CD4-positive, alpha-beta T cell (primary cell): ENCODE results near the gene CTNNA2. TPM values are rescaled to one million over a fixed set of nuclear protein-coding genes. Genes with fewer than 3 reads are reported as not detected.

Source experiments
- ATAC-seq: fragments of 200-7000 bp; cut with Tn5 transposase; one replicate; pipeline ENCODE4 v1.10.0; 2022; ENCODE audit warnings: mild to moderate bottlenecking; ENCODE audit not compliant: poor library complexity
- CTCF ChIA-PET: fragments of 350-600 bp; sonication (Branson Sonifier 250); formaldehyde crosslinking; loops from one replicate; lab custom pipeline; 2021; ENCODE audit warnings: antibody characterized with exemption, inconsistent platforms; lab: Charles Lee
- POLR2A ChIA-PET: fragments of 350-600 bp; sonication (Branson Sonifier 250); formaldehyde crosslinking; loops from one replicate; lab custom pipeline; 2021; ENCODE audit warnings: antibody characterized with exemption, inconsistent platforms; lab: Charles Lee
- DNase-seq, 14 experiments: peaks; one replicate each; pipeline ENCODE4 v3.0.0-alpha.2; 2013 to 2020; ENCODE audit warnings: mixed read lengths in 2 of 14
- H3K27ac ChIP-seq, 2 donors: one replicate each; pipeline versions ENCODE4 v1.5.1 to v1.7.0; 2013; ENCODE audit warnings: low read length in 2 of 2, low read depth in 1 of 2, mild to moderate bottlenecking in 1 of 2
- H3K27me3 ChIP-seq, 2 experiments: 1 replicate in 1 of 2; 2 replicates in 1 of 2; pipeline versions ENCODE4 v1.6.1 to v1.7.0; 2013; ENCODE audit warnings: low read length in 2 of 2, control low read depth in 1 of 2, mild to moderate bottlenecking in 1 of 2, moderate library complexity in 1 of 2; ENCODE audit not compliant: insufficient read depth in 2 of 2, control insufficient read depth in 1 of 2
- H3K36me3 ChIP-seq: one replicate; pipeline ENCODE4 v1.6.1; 2013; ENCODE audit warnings: low read length, control low read depth; ENCODE audit not compliant: insufficient read depth
- H3K4me1 ChIP-seq: one replicate; pipeline ENCODE4 v1.6.1; 2013; ENCODE audit warnings: low read length, control low read depth; ENCODE audit not compliant: insufficient read depth
- H3K4me3 ChIP-seq: one replicate; pipeline ENCODE4 v1.5.1; 2013; ENCODE audit warnings: mild to moderate bottlenecking, low read length, moderate library complexity
- H3K9me3 ChIP-seq, 2 experiments: 1 replicate in 1 of 2; 2 replicates in 1 of 2; pipeline versions ENCODE4 v1.6.1 to v1.7.0; 2013; ENCODE audit warnings: low read length in 2 of 2, mild to moderate bottlenecking in 2 of 2, control low read depth in 1 of 2, moderate library complexity in 1 of 2; ENCODE audit not compliant: control insufficient read depth in 1 of 2, insufficient read depth in 1 of 2
- H3K27ac Mint-ChIP-seq: one replicate; pipeline ENCODE4 v1.8.0; 2020; ENCODE audit warnings: mixed read lengths
- H3K27me3 Mint-ChIP-seq: one replicate; pipeline ENCODE4 v1.8.0; 2021; ENCODE audit warnings: mixed read lengths
- H3K36me3 Mint-ChIP-seq: one replicate; pipeline ENCODE4 v1.8.0; 2021; ENCODE audit warnings: low read depth, mixed read lengths
- H3K4me1 Mint-ChIP-seq: one replicate; pipeline ENCODE4 v1.8.0; 2021; ENCODE audit warnings: low read depth, mixed read lengths
- H3K4me3 Mint-ChIP-seq: one replicate; pipeline ENCODE4 v1.8.0; 2020; ENCODE audit warnings: mild to moderate bottlenecking, mixed read lengths
- H3K9me3 Mint-ChIP-seq: one replicate; pipeline ENCODE4 v1.8.0; 2020; ENCODE audit warnings: mixed read lengths
- intact Hi-C, 2 experiments: fragments of 100-400 bp; cut with DNase I in 1 of 2; cut with micrococcal nuclease in 1 of 2; formaldehyde crosslinking; loops; one replicate each; pipeline versions ENCODE4 v1.15.1 to v1.9.0; 2023 to 2025; cut with DNase I, micrococcal nuclease
- total RNA-seq, 174 experiments: library from RNA in 2 of 174; stranded (reverse) in 2 of 174; gene quantifications; one replicate each; pipeline ENCODE4 v1.2.3 and lab custom pipeline; 2021 to 2026
- TF ChIP-seq, protein P1 (sequence below): fragments of 200-600 bp; IDR thresholded peaks from one replicate; pipeline ENCODE4 v1.8.0; 2022; ENCODE audit warnings: antibody characterized with exemption, mild to moderate bottlenecking

The CTNNA2 gene
- total RNA-seq, 2 experiments from 2014 or later, result not detected

DNA sequence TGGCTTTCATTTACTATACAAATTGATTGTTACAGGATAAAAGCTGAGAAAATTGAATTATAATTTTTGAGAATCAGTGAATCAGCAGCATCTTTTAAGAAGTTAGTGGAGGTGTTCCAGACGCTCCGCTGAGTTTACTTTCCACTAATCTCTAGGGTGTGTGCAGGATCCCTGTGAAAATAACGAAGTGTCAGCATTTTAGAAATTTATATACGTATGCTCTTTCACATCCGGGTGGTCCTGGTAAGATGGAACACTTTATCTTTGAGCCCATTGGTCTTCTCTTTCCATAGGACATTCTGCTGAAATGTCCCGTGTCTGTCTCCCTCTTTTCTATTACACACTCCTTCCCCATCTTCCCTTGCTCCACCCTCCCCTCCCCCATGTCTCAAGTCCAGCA lies 1060.3 kb downstream of the CTNNA2 start:
- Histone ChIP-seq H3K4me1 (no peaks in the 10 kb centered on the region), H3K4me3 (no peak overlapping the region), H3K9me3 (peaks cover 0 to 3% of the 10 kb centered on the region in 2 experiments), H3K27me3 (no peaks in the 10 kb centered on the region), H3K36me3 (no peaks in the 10 kb centered on the region), H3K27ac (no peak overlapping the region)
- Mint-ChIP-seq H3K27me3 (no peaks in the 10 kb centered on the region), H3K9me3 (peaks cover 3% of the 10 kb centered on the region), H3K4me1 (no peaks in the 10 kb centered on the region), H3K27ac (no peak overlapping the region), H3K4me3 (no peak overlapping the region), H3K36me3 (no peaks in the 10 kb centered on the region)
- intact Hi-C loops, result no loop called here
- POLR2A ChIA-PET, result no interaction called here
- TF ChIP-seq, protein P1, sequence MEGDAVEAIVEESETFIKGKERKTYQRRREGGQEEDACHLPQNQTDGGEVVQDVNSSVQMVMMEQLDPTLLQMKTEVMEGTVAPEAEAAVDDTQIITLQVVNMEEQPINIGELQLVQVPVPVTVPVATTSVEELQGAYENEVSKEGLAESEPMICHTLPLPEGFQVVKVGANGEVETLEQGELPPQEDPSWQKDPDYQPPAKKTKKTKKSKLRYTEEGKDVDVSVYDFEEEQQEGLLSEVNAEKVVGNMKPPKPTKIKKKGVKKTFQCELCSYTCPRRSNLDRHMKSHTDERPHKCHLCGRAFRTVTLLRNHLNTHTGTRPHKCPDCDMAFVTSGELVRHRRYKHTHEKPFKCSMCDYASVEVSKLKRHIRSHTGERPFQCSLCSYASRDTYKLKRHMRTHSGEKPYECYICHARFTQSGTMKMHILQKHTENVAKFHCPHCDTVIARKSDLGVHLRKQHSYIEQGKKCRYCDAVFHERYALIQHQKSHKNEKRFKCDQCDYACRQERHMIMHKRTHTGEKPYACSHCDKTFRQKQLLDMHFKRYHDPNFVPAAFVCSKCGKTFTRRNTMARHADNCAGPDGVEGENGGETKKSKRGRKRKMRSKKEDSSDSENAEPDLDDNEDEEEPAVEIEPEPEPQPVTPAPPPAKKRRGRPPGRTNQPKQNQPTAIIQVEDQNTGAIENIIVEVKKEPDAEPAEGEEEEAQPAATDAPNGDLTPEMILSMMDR, result no peak
- DNase-seq (no peak), ATAC-seq (no peak)
- CTCF ChIA-PET, result no interaction called here

DNA sequence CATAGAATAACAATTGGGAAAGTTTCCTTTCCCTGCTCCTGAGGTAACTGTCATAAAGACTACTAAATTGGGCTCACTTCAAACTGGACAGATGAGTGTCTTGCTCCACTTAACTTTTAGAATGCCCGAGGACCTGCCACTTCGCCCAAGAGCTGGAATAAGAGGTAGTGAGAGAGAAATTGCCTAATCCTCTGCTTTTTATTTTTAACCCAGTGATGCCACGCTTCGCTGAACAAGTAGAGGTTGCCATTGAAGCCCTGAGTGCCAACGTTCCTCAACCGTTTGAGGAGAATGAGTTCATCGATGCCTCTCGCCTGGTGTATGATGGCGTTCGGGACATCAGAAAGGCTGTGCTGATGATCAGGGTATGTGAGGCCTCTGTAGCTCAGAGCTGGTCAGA lies 1061.1 kb downstream of the CTNNA2 start:
- no peaks in the 10 kb centered on the region for H3K4me1 ChIP-seq
- no peaks in the 10 kb centered on the region for H3K36me3 ChIP-seq
- no peak overlapping the region for H3K27ac ChIP-seq
- no peak overlapping the region for H3K4me3 ChIP-seq
- no peak for ATAC-seq
- H3K27me3 ChIP-seq, result no peaks in the 10 kb centered on the region
- intact Hi-C loops, result no loop called here
- no peak overlapping the region for H3K27ac Mint-ChIP-seq
- DNase-seq, result no peak
- H3K9me3 ChIP-seq, result peaks cover 0 to 3% of the 10 kb centered on the region in 2 experiments
- H3K27me3 Mint-ChIP-seq, result no peaks in the 10 kb centered on the region
- ChIA-PET CTCF (no interaction called here), POLR2A (no interaction called here)
- TF ChIP-seq, protein P1, result no peak
- peaks cover 3% of the 10 kb centered on the region for H3K9me3 Mint-ChIP-seq
- no peak overlapping the region for H3K4me3 Mint-ChIP-seq
- H3K36me3 Mint-ChIP-seq, result no peaks in the 10 kb centered on the region
- H3K4me1 Mint-ChIP-seq, result no peaks in the 10 kb centered on the region

DNA sequence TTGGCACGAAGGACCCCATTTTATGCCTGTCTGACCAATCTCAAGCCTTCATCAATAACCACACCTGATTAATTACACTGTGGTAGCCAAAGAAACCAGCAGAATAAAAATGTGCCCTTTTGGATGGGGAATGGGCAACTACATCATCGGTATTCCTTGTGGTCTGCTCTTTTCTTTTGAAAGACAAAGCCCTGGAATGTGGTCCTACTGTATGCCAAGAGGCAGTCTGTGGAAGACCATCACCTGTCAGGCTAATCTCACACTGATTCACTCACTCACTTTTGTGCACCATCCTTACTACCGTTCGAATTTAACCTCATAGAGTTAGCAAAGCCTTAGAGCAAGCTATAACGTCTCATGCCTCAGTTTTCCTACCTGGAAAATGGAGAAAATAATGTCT lies 1066.9 kb downstream of the CTNNA2 start:
- Mint-ChIP-seq H3K27ac (no peak overlapping the region), H3K4me1 (no peaks in the 10 kb centered on the region), H3K4me3 (no peak overlapping the region), H3K36me3 (no peaks in the 10 kb centered on the region), H3K9me3 (peaks cover 6% of the 10 kb centered on the region), H3K27me3 (no peaks in the 10 kb centered on the region)
- TF ChIP-seq, protein P1, result no peak
- no peaks in the 10 kb centered on the region for H3K9me3 ChIP-seq
- no peak for DNase-seq
- no peaks in the 10 kb centered on the region for H3K4me1 ChIP-seq
- ChIA-PET CTCF (no interaction called here), POLR2A (no interaction called here)
- H3K27ac ChIP-seq, result no peak overlapping the region
- no peaks in the 10 kb centered on the region for H3K36me3 ChIP-seq
- intact Hi-C loops, result no loop called here
- ATAC-seq, result no peak
- no peak overlapping the region for H3K4me3 ChIP-seq
- no peaks in the 10 kb centered on the region for H3K27me3 ChIP-seq
